HG03575 (cell line): ENCODE results near the gene CST5.
"Not testable (repeated sequence)": the region's sequence is repeated elsewhere in the genome, so short reads cannot be mapped to it uniquely, and the experiment has no call there.

Source experiments
- ATAC-seq: cut with Tn5 transposase; IDR thresholded peaks from one replicate; pipeline ENCODE4 v1.9.1; 2021; ENCODE audit not compliant: unreplicated experiment, insufficient number of reproducible peaks, low FRiP score; ENCODE audit errors: extremely low read depth

CST5 gene

GRCh38 chr20:23902396-23902795 lies 22.8 kb upstream of the CST5 start:
- ATAC-seq, result not testable (repeated sequence)

- ATAC-seq, result not testable (repeated sequence)
Measured at GRCh38 chr20:23890867-23891266, 11.3 kb upstream of the CST5 start.

- ATAC-seq, result no peak
Measured at GRCh38 chr20:23889775-23890187, 10.2 kb upstream of the CST5 start.

- ATAC-seq, result no peak
Measured at GRCh38 chr20:23887856-23888255, 8.3 kb upstream of the CST5 start.

- ATAC-seq, result no peak
Measured at GRCh38 chr20:23884771-23885162, 5.2 kb upstream of the CST5 start.

GRCh38 chr20:23884136-23884770 lies 4.7 kb upstream of the CST5 start:
- ATAC-seq, result no peak

- no peak for ATAC-seq
Measured at GRCh38 chr20:23881371-23881770, 1.8 kb upstream of the CST5 start.

- ATAC-seq, result no peak
Measured at GRCh38 chr20:23880417-23880816, 869 bp upstream of the CST5 start.

GRCh38 chr20:23879811-23880374 lies 345 bp upstream of the CST5 start:
- ATAC-seq, result no peak

GRCh38 chr20:23878787-23879186 lies 761 bp downstream of the CST5 start:
- ATAC-seq, result no peak

- ATAC-seq, result not testable (repeated sequence)
Measured at GRCh38 chr20:23878016-23878542, 1.5 kb downstream of the CST5 start.

- ATAC-seq, result no peak
Measured at GRCh38 chr20:23877524-23877923, 2.0 kb downstream of the CST5 start.

GRCh38 chr20:23875606-23876237 lies 3.8 kb downstream of the CST5 start:
- no peak for ATAC-seq

- no peak for ATAC-seq
Measured at GRCh38 chr20:23874747-23875146, 4.8 kb downstream of the CST5 start.

GRCh38 chr20:23873370-23874015 lies 6.1 kb downstream of the CST5 start:
- ATAC-seq, result no peak

- no peak for ATAC-seq
Measured at GRCh38 chr20:23872065-23872464, 7.5 kb downstream of the CST5 start.

- ATAC-seq, result no peak
Measured at GRCh38 chr20:23870461-23870860, 9.1 kb downstream of the CST5 start.

- no peak for ATAC-seq
Measured at GRCh38 chr20:23869520-23869919, 10.0 kb downstream of the CST5 start.

GRCh38 chr20:23868321-23868720 lies 11.2 kb downstream of the CST5 start:
- no peak for ATAC-seq
